ENCODE results near the gene LRMDA. TPM values are rescaled to one million over a fixed set of nuclear protein-coding genes. Genes with fewer than 3 reads are reported as not detected.

Gene LRMDA
- total RNA-seq, 1 donor from 2014 or later = 6.3 TPM

DNA sequence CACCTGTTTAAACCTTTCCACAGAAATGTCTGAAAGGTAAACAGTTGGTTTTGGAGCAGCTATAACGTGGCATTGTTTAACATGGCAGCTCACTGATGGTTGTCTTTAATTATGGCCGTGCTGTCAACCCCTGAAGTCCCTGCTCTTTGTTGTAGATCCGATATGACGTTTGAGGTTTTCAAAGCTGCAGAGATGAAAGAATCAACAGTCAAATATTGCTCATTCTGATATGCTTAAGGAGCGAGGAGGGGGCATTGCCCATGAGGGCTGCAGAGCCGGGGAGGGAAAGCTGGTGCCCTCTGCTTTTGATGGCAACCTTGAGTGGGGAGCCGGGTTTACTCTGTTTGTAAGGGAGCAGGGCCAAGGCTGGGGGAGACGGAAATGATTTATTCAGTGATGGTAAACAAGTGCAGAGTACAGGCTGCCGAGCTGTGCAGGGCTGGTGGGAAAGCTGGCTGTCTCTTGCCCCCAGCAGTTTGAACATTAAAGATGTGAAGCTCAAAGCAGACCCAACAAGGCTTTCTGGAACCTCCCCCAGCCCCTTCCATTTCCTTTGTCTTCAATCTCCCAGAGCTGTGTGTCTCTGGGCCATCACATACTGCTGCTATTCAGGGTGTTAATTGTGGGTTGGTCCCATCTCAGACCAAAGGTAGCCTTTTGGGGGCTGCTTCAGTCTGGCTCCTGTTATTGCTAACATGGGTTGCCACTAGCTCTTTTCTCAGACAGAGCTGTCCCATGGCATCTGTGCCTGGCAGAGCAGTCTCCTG is 345.5 kb downstream of the LRMDA start:
- DNase-seq = no peak

DNA sequence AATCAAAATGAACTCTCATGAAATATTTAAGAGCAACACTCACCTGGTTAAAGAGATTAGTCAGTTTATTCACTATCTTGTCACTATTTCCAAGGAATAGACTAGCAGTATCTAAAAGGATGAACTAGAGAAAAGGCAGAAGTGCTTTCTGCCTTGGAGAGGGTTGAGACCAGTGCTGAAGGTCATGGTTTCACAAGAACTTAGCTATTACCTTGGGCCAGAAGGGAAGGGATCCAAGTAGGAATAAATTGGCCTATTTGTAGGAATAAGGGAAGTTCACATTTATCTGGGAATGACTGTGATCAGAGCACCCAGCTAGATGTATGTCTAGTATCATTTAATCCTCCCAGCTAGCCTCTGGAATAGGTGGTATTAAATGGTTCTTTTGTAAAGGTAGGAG is 347.2 kb downstream of the LRMDA start:
- DNase-seq = no peak

DNA sequence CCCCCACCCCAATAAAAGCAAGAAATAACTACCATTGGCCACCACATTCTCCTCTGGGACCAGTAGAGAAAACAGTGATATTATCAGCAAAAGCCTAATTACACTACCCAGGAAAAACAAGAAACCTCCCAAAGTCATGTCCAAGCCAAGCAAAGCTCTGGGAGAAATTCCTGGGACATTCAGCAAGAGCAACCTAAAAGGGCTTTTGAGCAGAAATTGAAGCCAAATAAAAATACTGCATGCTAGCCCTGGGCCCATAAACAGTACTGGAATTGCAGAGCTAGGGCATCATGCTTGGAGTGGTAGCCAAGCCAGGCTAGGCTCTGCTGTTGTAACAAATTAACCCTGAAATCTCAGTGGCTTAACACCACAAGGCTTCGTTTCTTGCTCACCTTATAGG is 347.9 kb downstream of the LRMDA start:
- DNase-seq = no peak

DNA sequence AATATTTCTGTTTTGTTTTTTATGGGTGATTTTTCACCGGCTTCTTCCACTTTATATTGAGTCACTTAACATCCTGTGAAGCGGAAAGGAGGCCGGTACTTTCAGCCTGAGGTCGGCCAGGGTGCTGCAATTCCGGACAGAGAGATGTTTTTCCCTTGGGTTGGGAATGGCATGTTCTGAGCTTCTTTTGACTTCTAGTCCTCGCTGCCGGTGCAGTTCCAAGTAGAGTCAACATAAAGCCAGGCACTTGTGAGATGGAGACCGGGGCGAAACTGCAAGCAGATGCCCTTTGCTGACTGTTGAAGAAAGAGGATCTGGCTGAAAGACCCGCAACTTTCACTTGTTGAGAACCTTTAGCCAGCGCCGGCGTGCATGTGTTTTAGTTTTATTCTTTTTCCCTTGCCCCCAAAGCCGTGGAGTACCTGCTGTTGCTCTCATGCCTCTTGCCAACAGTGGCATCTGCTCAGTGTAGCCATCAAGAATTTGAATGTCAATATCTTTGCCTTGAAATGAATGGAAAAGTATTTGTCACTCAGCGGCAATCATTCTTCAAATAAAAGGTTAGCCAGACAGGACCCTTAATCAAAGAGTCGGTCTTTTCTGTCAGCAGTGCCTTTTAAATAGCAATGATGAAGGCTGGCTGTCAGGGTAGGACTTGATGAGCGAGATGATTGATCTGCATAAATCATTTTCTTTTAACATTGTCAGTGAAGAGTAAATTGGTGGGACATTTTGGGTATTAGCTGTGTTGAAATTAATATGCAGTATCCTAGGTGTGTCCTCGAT is 351.2 kb downstream of the LRMDA start:
- DNase-seq = no peak

DNA sequence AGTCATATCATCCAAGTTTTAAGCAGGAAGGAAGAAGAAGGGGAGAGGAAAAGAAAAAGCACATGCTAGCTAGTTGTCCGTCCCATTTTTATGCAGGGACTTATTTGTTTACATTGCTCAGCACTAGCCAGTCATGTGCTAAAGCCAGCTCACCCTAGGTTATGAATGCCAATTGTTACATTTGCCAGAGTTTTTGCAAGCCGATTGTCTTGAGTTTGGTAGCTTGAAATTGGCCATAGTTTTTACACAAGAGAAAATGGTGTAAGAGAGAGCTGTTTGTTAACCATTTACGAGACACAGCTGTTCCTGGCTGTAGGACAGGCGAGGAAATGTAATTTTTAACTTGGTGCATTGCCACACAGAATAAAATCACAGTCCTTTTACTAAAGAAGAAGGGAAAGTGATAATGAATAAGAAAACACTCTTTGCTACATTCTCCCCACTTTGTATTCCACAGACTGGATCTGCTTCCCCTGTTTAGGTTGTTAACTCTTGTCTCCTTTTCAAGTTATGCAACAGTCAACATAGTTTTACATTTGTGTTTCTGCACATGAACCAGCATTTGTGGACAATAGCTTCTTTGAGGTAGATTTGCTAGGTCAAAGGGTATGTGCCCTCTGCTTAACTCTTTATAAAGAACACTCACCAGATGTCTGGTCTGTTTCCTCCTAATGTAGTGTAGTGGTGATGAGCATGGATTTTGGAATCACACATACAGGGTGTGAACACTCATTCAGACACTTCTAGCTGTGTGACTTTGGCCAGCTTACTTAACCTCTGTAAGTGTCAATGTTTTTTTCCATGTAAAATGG is 357.2 kb downstream of the LRMDA start:
- no peak for DNase-seq

DNA sequence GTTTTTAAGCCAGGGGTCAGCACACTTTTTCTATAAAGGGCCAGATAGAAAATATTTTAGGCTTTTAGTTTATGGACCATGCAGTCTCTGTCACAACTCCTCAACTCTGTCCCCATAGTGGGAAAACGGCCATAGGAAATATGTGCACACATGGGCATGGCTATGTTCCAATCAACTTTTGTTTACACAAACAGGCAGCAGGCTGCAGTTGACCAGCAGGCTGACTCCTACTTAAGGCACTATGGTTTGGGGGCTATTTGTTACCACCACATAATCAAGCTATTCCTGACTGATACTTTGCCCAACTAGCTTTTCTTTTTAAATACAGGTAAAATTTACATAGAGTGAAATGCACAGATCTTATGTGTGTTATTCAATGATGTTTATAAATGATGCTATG is 362.4 kb downstream of the LRMDA start:
- DNase-seq = no peak

DNA sequence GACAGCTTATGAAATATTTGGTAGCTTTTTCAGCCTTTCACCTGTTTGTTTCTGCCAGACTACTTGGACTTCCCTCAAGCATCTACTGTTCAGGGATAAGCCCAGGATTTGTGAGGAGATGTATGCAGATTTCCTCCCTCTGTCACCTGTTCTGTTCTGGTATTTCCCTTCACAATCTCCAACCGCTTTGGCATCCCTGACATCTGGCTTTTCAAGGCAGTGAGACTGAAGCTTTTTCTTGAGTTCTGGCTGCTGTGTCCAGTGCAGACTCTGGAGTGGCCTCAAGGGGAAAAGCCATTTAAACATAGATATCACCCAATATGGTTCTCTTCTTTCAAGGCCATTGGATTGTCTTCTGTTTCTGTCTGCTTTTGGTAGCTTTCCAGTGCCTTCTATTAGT is 369.7 kb downstream of the LRMDA start:
- no peak for DNase-seq

DNA sequence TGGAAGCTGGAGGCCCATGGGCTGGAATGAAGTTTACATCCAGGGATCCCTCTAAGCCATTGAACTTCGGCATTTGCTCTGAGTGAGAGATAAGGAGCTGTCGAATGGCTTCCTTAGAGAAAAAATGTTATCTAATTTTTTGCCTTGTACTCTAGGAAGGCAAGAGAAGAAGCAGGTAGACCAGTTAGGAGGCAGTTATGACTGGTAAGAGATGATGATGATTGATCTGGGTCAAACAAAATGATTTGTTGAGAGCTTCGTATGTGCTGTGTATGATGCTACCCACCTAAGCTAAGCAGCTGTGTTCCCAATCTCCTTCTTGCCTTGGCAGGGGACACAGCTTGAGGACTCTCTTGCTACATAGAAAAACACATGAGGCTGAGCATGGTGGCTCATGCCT is 370.2 kb downstream of the LRMDA start:
- DNase-seq = no peak

DNA sequence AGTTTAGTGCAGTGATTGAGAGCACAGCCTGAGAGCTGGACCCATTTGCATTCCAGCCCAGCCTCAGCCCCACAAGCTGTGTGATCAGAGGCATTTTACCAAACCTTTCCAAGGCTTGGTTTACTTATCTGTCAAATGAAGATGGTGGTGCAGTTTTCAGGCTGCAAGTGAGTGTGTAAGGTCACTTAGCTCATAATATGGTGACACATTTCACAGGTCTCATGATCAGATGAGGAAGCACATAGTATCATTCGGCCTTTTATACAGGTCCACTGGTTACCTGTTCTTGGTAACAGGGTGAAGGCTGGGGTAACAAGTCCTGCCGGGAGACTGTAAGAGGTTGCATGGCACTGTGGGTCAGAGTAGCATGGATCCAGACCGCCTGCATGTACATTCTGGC is 371.7 kb downstream of the LRMDA start:
- no peak for DNase-seq

DNA sequence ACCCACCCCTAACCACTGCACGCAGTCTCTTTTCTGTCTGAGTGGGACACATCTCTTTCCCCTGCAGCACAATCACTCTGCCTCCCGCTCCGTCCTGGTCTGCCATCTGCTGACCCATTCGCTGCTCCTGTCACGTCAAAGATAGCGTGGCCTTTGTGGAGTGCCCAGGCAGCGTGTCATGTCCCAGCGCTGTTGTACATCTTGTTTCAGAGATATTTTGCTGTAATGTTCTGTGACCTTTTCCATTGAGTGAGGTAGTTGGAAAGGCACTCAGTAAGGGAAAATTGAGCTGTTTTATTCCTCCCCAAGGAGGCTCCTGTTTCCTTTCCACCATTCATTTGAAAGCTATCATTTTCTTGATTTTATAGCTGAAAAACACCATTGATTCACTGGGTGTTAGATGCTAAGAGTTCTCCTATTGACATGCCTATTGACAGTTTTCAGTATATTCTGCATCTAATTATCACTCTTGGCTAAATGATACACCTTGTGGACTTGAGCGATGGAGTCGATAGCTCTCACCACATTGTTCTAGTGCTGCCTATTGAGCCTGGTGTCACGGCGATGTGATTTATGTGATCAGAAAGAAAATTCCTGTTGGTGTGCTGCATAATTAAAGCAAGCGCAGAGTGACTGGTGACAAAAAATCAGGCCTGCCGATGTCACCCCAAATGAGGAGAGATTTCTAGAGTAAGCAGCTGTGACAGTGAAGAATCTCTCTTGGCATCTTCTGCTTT is 372.6 kb downstream of the LRMDA start:
- peak; percentile 29 for DNase-seq

DNA sequence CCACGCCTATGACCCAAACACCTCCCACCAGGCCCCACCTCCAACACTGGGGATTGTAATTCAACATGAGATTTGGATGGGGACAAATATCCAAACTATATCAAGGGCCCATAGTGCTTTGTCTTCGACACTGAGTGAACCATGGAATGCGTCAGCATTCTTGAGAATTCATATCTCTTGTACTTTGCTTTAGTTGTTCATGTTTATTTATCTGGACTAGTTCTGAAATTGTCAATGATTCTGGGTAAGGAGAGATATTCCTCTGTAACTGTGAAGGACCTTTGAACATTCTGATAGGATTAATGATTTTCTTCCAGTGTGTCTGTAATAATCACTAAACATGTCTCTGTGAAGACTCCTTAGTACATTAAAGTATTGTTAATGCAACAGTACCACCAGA is 374.8 kb downstream of the LRMDA start:
- no peak for DNase-seq

DNA sequence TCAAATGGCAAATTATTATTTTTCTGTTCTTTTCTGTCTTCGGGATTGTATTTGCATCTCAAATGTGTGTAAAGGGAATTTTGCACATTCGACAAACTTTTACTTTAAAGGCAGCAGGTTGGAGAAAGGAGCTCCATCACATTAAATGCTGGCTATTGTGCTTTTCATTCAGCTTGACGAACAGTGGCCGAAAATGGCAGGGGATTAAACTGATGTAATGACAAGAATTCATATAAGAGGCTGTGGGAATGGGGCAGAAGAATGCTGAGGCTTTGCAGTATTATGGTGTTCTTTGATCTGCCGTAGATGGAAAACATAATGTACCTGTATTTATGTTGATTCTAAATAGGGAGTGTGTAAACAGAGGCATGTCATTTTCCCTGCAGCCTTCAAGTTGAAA is 376.0 kb downstream of the LRMDA start:
- DNase-seq = no peak

DNA sequence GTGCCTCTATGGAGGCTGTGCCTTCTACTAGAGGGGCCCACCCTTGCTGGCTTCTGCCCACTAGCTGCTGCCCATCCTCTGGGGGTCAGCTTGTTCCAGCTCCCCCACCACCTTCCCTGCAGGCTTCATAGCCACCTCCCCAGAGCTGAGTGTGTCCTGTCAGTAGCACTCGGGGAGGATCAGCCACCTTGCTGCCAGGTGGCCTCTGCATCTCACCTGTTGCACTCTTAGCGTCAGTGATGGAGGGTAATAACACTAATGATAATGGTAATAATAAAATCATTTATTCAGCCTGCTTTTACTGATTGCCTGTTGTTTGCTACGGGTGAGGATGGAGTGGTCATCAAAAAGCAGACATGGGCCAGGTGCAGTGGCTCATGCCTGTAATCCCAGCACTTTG is 377.6 kb downstream of the LRMDA start:
- DNase-seq = no peak

DNA sequence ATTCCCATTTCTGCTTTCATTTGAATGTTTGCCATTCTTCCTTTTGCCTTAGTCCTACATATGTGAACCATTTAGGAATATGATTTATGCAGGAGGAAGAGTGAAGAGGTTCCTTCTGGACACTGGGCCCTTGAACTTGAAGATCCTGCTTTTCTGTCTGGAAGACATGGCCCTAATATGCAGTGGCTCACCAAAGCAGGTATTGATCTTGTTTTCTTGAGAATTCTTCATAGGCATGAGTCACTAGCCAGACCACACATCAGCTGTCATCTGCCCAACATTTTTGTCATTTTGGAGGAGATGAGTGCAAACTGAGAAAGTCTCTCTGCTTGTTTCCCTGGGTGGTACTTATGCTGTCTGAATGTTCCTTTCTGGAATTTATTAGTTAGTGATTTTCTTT is 382.6 kb downstream of the LRMDA start:
- no peak for DNase-seq

DNA sequence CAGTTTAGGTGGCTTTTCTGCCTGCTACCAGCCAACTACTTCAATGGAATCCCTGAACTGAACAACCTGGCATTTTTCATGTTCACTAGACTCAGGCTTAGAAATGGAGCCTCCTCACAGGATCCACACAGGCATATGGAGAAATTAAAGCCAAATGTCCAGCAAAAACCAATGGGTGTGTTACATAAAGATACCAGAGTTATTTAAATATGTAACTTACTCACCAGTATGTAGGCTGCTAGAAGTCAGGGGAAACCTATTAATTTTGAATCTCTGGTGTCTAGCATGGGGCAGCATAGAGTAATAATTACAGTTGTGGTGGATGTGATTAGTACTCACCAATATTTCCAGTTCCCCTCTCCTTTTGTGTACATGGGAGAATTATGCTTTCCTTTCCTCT is 383.6 kb downstream of the LRMDA start:
- DNase-seq = no peak

DNA sequence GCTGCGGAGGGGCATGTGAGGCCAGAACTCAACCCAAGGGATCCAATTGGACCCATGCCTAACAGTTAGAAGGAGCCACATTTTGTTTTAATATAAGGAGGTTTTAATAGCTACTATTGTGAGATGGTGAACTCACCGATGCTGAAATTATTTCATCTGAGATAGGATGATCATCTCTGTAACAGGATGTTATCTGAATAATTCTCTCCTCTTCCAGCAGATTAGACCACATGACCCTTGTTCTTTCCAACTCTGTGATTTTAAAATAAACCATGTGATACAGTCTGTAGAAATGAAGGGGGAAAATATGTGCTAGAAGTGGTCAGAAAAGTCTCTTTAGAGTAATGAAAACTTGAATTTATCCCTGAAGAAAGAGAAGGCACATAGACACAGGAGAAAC is 385.8 kb downstream of the LRMDA start:
- DNase-seq = no peak

DNA sequence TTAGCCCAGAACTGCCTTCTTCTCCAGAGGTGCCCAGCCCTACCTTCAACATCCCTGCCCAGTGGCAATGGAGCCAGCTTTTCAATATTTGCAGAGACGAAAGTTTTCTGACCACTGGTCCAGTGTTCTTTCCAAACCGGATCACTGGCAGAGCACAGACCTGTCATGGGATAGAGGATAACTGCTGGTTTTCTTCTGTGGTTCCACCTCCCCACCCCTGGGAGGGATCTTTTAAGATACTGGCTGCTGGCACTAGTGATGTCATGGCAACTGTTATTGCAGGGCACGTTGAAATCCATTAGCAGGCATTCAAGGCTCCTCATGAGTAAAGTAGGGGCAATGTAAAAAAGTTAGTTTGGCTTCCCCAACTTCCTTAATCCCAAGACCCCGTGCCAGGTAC is 387.1 kb downstream of the LRMDA start:
- DNase-seq = peak; percentile 10

DNA sequence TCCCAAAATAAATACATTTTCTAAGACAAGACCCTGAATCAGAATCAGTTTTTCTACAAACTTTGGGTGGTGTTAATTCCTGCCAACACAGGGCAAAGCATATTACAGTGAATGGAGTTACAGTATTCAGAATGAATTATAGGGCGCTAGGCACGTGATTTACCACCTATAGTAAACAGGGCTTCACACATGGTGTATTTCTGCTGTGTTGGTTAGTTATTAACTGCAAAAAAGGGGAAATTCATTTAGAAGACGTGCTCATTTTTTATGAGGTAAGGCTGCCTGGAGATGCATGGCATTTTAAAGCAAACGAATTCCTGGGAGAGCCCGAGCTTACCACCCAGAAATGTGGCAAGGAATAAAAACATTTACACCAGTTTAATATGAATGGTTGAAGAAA is 393.8 kb downstream of the LRMDA start:
- no peak for DNase-seq

DNA sequence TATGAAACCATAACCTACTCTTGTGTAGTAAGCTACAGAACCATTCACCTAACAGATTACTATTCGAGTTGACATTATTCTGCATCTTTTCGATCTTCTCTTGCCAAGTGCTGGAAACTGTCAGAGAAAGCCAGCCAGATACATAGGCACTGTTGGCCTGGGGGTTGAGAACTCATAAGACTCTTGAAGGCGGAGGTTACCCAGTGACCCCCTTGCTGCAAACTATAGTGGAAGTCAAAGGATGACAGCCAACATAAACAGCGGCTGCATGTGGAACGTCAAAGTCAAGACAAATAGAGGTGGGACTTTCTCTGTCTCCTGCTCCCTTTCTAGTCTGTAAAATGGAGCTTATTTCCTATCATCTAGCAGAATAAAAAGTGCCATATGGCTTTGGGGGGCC is 394.2 kb downstream of the LRMDA start:
- peak; percentile 62 for DNase-seq

DNA sequence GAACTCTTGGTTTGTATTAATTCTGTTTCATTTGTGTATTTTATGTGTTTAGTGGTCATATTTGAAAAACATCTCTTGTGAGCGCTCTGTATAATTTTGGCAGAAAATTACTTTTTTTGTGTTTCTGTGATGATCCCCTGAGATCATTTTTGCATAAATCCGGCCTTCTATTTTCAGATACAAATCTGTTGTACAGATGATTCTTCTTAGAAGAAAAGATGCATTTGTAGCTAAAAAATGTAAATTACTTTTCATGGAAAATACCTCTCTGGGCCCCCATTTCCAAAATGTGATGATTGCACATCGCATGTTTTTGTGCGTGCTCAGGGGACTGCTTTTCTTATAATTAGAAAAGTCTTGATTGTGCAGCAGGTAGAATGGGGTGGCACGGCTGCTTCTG is 395.4 kb downstream of the LRMDA start:
- DNase-seq = peak; percentile 55

DNA sequence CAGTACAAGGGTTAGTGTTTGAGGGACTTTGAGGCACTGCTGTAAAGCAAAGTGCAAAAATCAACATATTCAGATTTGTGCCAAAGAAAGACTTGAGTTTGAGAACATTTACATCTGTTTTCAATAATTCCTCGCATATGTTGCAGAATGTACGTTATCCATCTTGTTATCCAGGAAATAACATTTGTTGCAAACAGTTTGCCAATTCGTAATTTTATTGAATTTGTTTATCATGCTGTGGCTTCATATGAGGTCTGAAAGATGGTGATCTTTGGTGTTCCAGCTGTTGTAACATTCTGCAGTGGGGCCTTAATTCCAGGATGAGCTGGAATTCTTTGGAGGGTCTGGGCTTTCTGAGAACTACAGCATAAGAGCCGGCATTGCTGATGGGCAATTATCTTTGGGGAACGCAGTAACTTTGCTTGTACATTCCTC is 396.2 kb downstream of the LRMDA start:
- DNase-seq = peak; percentile 82

DNA sequence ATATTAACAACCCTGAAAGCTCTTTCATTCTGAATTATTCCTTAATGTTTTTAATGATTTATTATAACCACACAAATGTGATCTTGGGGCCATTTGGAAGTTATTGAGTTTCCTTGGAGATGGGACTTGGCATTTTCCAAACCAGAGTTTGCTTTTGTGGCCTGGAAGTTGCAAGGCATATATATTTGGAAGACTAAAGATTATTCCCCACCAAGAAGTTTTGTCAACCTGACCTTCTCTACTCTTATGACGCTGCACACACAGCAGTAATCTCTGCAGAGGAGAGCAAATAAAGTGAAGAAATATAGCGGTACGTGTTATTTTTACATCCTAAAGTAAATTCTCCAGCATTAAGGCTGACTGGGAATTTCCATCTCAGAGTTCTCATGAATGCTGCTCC is 397.0 kb downstream of the LRMDA start:
- DNase-seq = no peak
